IPS-20b (cell line): ENCODE results near the gene CACFD1.

Experiments used
- H3K27ac ChIP-seq: one replicate; pipeline ENCODE4 v1.5.1; 2013; ENCODE audit warnings: low read length
- H3K27me3 ChIP-seq: 2 replicates; pipeline ENCODE4 v1.6.1; 2013; ENCODE audit warnings: mild to moderate bottlenecking, low read length, inconsistent platforms; ENCODE audit not compliant: insufficient read depth
- H3K36me3 ChIP-seq: 2 replicates; pipeline ENCODE4 v1.6.1; 2013; ENCODE audit warnings: low read depth, mild to moderate bottlenecking, inconsistent platforms, low read length, moderate library complexity; ENCODE audit not compliant: insufficient read depth
- H3K4me1 ChIP-seq: 2 replicates; pipeline ENCODE4 v1.6.1; 2013; ENCODE audit warnings: mild to moderate bottlenecking, control low read depth, inconsistent platforms, low read length, moderate library complexity; ENCODE audit not compliant: insufficient read depth
- H3K4me3 ChIP-seq: 2 replicates; pipeline ENCODE4 v1.5.1; 2013; ENCODE audit warnings: mild to moderate bottlenecking, low read length, inconsistent platforms
- H3K9ac ChIP-seq: 2 replicates; pipeline ENCODE4 v1.6.1; 2013; ENCODE audit warnings: low read depth, mild to moderate bottlenecking, inconsistent platforms, low read length, moderate library complexity
- H3K9me3 ChIP-seq: 2 replicates; pipeline ENCODE4 v1.6.1; 2013; ENCODE audit warnings: mild to moderate bottlenecking, low read depth, low read length, inconsistent platforms; ENCODE audit not compliant: insufficient read depth

Gene CACFD1

DNA sequence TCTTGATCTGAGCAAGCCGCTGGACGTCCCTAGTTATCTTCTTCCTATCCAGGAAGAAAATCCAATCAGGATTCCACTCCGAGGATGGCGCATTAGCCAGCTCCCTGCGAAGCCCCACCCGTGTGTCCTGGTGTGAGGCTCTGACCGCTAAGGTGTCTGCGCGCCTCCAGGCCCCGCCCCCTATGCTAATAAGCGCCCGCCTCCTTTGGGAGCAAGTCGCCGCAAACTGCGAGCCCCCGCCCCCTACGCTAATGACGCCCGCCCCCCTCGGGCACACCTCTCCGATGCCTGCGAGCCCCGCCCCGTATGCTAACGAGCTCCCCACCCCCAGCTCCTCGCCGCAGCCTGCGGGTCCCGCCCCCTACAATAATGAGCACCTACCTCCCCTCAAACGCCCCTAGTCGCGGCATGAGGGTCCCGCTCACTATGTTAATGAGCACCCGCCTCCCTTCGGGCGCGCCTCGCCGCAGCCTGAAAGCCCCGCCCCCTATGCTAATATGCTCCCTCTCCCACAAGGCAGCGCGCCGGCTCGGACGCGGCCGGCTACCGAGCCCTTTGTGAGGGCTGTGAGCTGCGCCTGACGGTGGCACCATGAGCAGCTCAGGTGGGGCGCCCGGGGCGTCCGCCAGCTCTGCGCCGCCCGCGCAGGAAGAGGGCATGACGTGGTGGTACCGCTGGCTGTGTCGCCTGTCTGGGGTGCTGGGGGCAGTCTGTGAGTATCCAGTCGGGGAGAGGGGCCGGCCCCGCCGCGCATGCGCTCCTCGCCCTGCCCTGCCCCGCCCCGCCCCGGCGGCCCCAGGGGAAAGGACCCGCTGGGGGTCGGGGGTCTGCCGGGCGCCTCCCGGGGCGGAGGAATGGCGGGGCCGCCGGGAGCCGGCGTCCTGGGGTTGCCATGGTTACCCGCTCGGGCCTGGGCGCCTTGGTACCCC lies at the start of gene CACFD1:
Gene CACFD1, plus strand, starts transcription at position 503 of the 929 bp plus-strand sequence. Its CDS starts 89 bp downstream, at position 592.
- H3K27me3 ChIP-seq = peaks cover 4% of the 10 kb centered on the region; the same call in 1 of the 2 replicates
- H3K27ac ChIP-seq = peak within 1 kb of the TSS; percentile 65
- no peaks in the 10 kb centered on the region for H3K9me3 ChIP-seq
- no peaks in the 10 kb centered on the region for H3K36me3 ChIP-seq
- H3K4me1 ChIP-seq = peaks cover 7% of the 10 kb centered on the region
- H3K9ac ChIP-seq = peak within 1 kb of the TSS; percentile 90; the same call in 1 of the 2 replicates
- H3K4me3 ChIP-seq = peak within 1 kb of the TSS; percentile 83

DNA sequence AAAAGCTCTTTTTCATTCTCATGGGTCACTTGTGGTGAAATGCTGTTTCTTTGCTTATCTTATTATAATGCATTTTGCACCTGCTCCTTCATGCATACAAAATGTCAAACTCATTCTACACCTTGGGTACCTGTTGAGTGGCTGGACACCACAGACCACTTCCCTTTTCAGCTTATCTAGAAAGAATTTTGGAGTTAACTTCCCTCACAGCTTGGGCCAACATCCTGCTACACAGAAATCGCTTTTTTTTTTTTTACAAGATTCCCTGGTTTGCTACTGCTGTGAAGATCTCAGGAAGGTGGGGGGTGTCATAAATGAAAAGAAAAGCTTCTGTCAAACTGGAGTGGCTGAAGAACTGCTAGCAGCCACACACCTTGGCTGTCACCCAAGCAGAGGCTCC lies 44.6 kb upstream of the CACFD1 start:
- Histone ChIP-seq H3K36me3 (peaks cover 55% of the 10 kb centered on the region), H3K9ac (no peak overlapping the region), H3K27me3 (no peaks in the 10 kb centered on the region), H3K4me3 (no peak overlapping the region), H3K4me1 (peaks cover 8% of the 10 kb centered on the region), H3K9me3 (no peaks in the 10 kb centered on the region), H3K27ac (no peak overlapping the region)

- Histone ChIP-seq H3K27me3 (no peaks in the 10 kb centered on the region), H3K36me3 (peaks cover 30% of the 10 kb centered on the region), H3K4me1 (peaks cover 11% of the 10 kb centered on the region), H3K4me3 (peak within 1 kb of the TSS; percentile 85), H3K9ac (peak within 1 kb of the TSS; percentile 93), H3K27ac (peak within 1 kb of the TSS; percentile 63), H3K9me3 (no peaks in the 10 kb centered on the region)
Observed at GRCh38 chr9:133417541-133418461, 42.0 kb upstream of the CACFD1 start, which contains the start of gene REXO4. REXO4 (minus strand) TSS chr9:133418010; CDS start chr9:133417844, 166 bp downstream.

DNA sequence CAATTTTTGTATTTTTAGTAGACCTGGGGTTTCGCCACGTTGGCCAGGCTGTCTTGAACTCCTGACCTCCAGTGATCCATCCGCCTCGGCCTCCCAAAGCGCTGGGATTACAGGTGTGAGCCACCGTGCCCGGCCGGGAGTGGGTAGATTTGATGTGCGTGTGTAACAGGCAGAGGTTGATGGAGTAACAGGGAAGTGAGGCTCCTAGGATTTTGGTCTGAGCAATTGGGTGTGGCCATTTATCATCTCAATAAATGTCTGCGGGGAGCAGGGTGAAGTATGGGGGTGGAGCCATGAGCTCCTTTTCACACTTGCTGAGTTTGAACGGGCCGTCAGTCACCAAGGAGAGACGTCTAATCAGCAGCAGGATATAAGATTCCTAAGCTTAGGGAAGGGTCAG lies 40.8 kb upstream of the CACFD1 start:
- Histone ChIP-seq H3K27me3 (no peaks in the 10 kb centered on the region), H3K4me3 (peak overlapping the region; percentile 85), H3K9ac (peak overlapping the region; percentile 93; the same call in 1 of the 2 replicates), H3K9me3 (no peaks in the 10 kb centered on the region), H3K36me3 (peaks cover 19% of the 10 kb centered on the region), H3K4me1 (peaks cover 11% of the 10 kb centered on the region), H3K27ac (no peak overlapping the region)

GRCh38 chr9:133420392-133420827 lies 39.4 kb upstream of the CACFD1 start:
- no peak overlapping the region for H3K27ac ChIP-seq
- H3K36me3 ChIP-seq = peaks cover 5% of the 10 kb centered on the region
- no peak overlapping the region for H3K9ac ChIP-seq
- H3K4me1 ChIP-seq = peaks cover 11% of the 10 kb centered on the region
- H3K4me3 ChIP-seq = no peak overlapping the region
- H3K9me3 ChIP-seq = no peaks in the 10 kb centered on the region
- H3K27me3 ChIP-seq = no peaks in the 10 kb centered on the region

GRCh38 chr9:133421615-133422542 lies 37.9 kb upstream of the CACFD1 start, which contains the start of gene ADAMTS13:
ADAMTS13 (plus strand) TSS chr9:133422367; CDS start chr9:133422444, 77 bp downstream.
- Histone ChIP-seq H3K9ac (peak within 1 kb of the TSS; percentile 27), H3K9me3 (no peaks in the 10 kb centered on the region), H3K4me1 (peaks cover 7% of the 10 kb centered on the region), H3K4me3 (no peak within 1 kb of the TSS), H3K27ac (no peak within 1 kb of the TSS), H3K36me3 (no peaks in the 10 kb centered on the region), H3K27me3 (no peaks in the 10 kb centered on the region)

- no peaks in the 10 kb centered on the region; the same call in 1 of the 2 replicates for H3K9me3 ChIP-seq
- no peaks in the 10 kb centered on the region for H3K36me3 ChIP-seq
- peaks cover 11% of the 10 kb centered on the region for H3K27me3 ChIP-seq
- no peak overlapping the region for H3K9ac ChIP-seq
- H3K4me1 ChIP-seq = peaks cover 7% of the 10 kb centered on the region
- H3K27ac ChIP-seq = no peak overlapping the region
- no peak overlapping the region for H3K4me3 ChIP-seq
Observed at GRCh38 chr9:133423216-133423615, 36.6 kb upstream of the CACFD1 start.

DNA sequence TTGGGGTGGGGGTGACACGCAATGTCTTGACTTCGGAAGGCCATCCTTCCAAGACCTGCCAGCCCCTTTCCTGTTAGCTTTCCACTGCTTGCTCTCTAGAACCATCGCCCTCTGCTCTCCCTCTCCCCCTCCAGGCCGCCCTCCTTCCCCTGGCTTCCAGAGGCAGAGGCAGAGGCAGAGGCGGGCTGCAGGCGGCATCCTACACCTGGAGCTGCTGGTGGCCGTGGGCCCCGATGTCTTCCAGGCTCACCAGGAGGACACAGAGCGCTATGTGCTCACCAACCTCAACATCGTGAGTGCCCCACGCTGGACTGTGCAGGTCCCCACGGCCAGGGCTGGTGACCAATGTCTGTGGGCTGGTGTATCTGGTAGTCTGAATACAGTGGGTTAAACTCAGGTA lies 35.6 kb upstream of the CACFD1 start:
- Histone ChIP-seq H3K4me3 (no peak overlapping the region), H3K36me3 (no peaks in the 10 kb centered on the region), H3K27me3 (peaks cover 12% of the 10 kb centered on the region), H3K4me1 (peaks cover 5% of the 10 kb centered on the region), H3K9ac (no peak overlapping the region), H3K9me3 (no peaks in the 10 kb centered on the region; the same call in 1 of the 2 replicates), H3K27ac (no peak overlapping the region)

- no peak overlapping the region for H3K4me3 ChIP-seq
- H3K9me3 ChIP-seq = no peaks in the 10 kb centered on the region; the same call in 1 of the 2 replicates
- peaks cover 4% of the 10 kb centered on the region for H3K4me1 ChIP-seq
- H3K36me3 ChIP-seq = no peaks in the 10 kb centered on the region
- H3K9ac ChIP-seq = no peak overlapping the region
- no peak overlapping the region for H3K27ac ChIP-seq
- H3K27me3 ChIP-seq = peaks cover 19% of the 10 kb centered on the region
Observed at GRCh38 chr9:133425049-133425632, 34.6 kb upstream of the CACFD1 start.

DNA sequence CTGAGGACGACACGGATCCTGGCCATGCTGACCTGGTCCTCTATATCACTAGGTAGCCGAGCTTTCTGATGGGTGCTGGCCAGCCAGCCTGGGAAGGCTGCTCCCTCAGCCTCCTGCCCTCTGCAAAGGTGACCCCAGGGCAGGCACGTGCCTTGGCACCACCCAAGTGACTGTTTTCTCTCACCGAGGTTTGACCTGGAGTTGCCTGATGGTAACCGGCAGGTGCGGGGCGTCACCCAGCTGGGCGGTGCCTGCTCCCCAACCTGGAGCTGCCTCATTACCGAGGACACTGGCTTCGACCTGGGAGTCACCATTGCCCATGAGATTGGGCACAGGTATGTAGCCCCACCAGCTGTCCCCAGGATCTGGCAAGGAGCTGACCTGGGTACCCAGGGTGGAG lies 33.8 kb upstream of the CACFD1 start:
- H3K27me3 ChIP-seq = peaks cover 22% of the 10 kb centered on the region
- H3K36me3 ChIP-seq = no peaks in the 10 kb centered on the region
- no peak overlapping the region for H3K27ac ChIP-seq
- peaks cover 4% of the 10 kb centered on the region; the same call in 1 of the 2 replicates for H3K4me1 ChIP-seq
- no peaks in the 10 kb centered on the region; the same call in 1 of the 2 replicates for H3K9me3 ChIP-seq
- H3K9ac ChIP-seq = no peak overlapping the region
- H3K4me3 ChIP-seq = no peak overlapping the region
